GM18526 (cell line): ENCODE measurements around the gene SLIT3.

ENCODE experiments used
- POLR2A ChIP-seq: IDR thresholded peaks from 3 replicates; pipeline ENCODE4 v1.6.1; 2011; ENCODE audit not compliant: insufficient read length; ENCODE audit errors: extremely low read depth

SLIT3 gene

GRCh38 chr5:169050636-169051035, 250.3 kb downstream of the SLIT3 start:
- no peak for TF ChIP-seq POLR2A

DNA sequence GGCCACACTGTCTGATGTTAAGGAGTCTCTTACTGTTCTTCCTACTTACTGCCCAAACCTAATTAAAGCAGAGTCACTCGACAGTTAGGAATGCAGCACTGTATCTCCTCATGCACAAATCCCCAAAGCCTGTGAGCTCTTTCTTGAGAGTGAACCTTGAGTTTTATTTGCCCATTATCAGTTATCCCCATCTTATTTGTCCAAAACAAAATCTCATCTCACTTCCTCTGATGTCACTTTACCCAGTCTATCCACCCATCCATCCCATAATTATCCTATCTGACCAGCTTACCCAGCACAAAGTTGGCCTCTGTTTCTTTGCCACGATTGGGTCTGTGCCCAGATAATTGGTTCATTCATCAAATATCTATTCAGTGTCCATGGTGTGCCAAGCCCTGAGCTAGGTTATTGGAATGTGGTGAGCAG, 250.8 kb downstream of the SLIT3 start:
- no peak for TF ChIP-seq POLR2A

DNA sequence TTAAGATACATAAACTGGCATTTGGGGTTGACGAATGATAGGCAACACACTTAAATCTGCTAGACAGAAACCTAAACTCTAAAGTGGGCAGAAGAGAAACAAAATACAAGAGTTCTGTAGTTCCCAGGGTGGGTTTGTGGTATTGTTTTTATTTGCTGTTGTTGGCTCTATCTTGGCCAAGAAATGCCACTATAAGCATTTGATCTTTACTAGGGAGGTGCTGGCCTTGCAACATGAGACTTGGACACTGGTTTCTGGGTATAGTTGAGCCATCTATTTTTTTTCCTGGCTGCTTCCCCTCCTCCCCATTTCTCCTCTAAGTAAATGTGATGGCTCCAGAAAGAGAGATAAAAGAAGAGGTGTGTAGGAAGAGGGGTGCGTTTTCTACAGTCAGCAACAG, 251.2 kb downstream of the SLIT3 start:
- TF ChIP-seq POLR2A = no peak

DNA sequence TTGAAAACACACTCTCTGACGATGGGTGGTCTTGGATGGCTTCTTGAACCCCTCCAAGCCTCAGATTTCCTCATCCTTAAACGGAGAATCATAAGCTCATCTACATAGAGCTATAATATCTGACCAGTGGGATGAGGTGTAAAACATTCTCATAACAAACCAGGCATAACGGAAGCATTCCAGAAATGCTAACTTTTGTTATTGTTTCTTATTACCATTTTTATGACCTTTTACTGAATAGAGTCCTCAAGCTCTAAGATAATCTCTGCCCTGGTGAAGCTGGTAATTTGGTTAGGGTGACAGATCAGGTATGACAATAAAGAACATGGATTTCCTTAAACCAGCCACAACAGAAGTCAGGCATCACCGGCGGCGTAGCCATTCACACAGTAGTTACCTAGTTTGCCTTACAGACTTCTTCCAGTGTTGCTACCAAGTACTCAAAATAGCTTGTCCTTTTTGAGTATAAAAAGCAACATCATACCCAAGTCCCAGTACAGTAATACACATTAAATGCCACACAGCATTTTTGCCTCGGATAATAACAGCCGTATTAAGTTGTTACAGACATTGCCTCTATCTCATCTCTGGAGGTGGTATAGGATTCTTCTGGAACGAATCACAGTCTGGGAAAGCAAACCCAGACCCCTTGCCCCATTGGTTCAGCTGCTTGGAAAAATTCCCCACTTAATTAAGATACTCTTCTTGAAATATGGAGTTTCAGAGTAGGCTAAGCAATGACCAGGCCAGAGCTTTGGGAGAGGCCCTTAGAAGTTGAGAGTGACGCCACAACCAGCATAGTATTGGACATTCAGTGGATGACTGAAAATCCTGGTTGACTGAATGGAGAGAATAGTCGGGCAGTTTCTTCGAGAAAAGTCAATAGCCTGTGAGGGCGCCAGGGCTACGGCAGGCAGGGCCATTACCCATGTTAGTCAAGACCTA, 252.5 kb downstream of the SLIT3 start:
- TF ChIP-seq POLR2A = no peak

DNA sequence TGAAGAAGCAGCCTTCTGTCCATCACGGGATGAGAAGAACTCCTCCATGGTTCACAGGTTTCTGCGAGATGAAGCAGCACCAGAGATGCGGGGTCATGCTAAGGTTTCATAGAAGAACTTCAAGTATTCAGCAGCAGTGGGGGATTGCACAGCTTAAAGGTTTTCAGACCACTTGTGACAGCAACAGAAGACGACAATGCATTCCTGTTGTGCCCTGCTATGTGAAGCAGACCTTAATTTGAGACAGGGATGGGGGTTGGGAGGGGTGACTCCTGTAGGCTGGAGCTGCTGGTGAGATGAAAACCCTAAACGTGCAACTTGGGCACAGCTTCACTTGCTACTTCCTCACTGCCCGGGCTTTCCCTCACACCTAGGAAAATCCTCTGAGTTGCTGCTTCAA, 256.0 kb downstream of the SLIT3 start:
- no peak for TF ChIP-seq POLR2A

GRCh38 chr5:169041180-169041579, 259.8 kb downstream of the SLIT3 start:
- no peak for TF ChIP-seq POLR2A

DNA sequence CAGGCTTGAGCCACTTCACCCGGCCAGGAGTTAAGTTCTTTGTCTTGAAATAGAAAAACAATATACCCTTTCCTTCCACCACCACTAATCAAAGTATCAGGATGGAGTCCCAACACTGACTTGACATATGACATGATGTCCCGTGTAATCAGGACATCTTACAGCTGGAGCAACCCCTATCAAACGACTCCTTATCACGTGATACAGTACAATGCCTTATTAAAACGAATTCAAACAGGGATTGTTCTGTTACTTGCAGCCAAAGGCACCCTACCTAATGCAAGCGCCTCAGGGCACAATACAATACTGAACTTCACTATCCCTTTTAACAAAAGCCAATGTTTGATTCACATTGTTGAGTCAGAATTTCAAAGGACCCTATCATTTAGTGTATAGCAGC, 261.3 kb downstream of the SLIT3 start:
- TF ChIP-seq POLR2A = no peak

DNA sequence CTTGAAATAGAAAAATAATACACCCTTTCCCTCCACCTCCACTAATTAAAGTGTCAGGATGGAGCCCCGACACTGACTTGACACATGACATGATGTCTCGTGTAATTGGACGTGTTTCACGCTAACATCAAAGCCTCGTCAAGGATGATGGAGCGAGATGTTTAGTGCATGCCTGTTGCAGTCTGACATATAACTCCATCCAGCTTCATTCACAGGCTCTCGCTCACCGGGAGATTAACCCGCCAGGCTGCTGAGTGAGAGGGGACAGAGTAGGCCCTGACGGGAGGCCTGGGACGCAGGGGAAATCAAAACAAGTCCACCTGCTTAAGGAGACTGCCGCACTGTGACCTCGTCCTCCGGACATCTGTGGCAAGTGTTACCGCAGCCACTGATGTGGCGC, 263.5 kb downstream of the SLIT3 start:
- no peak for TF ChIP-seq POLR2A

GRCh38 chr5:169036079-169036805, 264.7 kb downstream of the SLIT3 start:
- TF ChIP-seq POLR2A = no peak

DNA sequence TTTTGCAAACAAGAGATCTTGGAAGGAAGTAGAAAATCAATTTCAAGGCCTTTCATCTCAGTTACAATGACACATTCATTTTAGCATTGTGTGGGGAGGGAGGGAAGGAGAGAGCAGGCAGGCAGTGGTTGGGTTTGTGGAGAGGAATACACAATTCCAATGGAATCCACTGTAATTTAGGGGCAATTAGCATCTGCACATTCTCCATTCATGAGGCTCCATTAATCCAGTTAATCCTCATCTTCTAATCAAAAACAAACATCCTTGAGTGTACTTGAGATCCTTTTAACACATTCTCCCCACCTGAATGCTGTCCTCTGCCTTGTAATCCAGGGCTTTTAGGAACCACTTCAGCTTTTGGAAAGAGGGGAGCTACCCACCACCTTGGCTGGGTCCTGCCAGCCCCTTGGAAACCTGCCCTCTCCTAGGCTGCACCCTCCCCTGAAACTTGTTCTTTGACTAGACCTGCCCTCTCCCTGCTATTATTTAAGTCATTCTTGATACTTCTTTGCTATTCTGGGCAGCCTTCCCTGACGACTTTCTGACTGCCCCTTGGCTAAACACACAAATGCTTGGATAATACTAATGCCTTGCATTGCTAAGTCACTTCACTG, 271.2 kb downstream of the SLIT3 start:
- no peak for TF ChIP-seq POLR2A

DNA sequence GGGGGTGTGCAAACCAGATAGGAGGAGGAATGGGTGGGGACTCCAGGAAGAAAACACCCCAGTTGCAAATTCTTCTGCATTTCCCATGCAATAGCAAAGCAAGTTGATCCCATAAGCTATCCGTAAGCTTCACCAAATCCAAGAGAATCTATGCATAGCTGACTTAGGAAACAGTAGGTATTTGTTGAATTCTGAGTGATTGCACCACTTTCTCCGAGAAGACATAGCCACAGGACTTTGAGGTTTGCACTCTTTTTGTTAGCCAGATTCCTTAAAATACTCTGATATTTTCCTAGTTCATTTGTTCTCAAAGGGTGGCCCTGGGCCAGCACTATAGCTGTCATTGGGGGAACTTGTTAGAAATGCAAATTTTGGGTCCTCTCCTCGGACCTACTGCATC, 271.9 kb downstream of the SLIT3 start:
- no peak for TF ChIP-seq POLR2A

DNA sequence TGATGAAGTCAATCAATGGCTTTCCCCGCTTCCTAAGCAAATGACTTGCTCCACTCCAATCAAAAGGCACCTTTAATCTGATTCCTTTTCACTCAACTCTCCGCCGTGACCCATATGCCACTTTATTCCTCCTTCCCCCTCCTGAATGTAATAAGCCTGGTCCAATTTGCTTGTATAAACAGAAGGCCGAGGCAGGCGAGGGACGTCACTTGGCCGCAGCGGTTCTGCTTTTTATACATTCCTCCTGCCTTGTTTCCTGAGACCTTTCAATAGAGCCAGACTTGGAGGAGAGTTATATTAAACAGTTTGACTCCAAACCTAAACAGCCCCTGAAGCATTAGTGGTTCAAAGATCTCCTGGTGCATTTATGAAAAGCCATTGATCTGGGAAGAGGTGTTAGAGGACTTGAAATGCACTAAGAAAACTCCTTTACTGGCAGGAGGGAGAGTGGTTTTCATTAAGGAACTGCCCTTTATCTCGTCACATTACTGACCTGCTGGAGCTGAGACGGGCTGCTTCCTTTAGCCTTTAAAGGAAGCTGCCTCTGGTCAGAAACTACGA, 273.4 kb downstream of the SLIT3 start:
- TF ChIP-seq POLR2A = no peak

DNA sequence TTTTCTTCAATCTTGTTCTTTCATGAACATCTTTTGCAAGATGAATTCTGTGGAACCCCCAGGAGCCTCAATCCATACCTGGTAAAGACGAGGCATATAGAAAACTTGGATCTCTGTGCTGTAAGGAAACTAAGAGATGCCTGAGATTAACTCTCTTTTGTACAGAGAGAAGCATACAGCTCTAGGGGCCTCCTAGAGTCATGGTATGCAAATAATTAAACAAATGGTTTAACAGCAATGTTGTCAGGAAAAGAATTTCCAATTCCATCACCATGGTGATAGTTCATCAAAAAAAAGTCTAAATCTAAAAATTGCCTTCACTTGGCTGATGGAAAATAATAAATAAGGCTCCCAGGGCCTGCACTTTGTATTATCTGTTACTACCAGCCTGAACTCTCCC, 275.4 kb downstream of the SLIT3 start:
- no peak for TF ChIP-seq POLR2A

DNA sequence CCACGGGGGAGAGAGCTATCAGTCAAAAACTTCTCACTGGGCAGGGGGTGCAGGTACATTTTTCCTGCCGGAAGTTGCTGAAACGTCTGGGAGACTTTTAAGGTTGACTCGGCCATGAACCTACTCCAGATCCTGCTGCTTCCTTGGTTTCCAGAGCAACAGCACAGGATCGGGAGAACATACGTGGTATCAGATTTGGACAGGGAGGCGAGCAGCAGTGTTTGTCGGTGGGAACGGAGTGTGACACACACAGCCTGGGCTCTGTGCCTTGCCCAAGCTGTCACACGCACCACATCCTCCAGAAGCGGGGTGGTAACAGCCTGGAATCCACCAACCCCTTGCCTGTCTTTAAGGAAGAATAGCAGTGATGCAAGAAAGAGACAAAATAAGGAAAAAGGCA, 276.5 kb downstream of the SLIT3 start:
- TF ChIP-seq POLR2A = no peak

DNA sequence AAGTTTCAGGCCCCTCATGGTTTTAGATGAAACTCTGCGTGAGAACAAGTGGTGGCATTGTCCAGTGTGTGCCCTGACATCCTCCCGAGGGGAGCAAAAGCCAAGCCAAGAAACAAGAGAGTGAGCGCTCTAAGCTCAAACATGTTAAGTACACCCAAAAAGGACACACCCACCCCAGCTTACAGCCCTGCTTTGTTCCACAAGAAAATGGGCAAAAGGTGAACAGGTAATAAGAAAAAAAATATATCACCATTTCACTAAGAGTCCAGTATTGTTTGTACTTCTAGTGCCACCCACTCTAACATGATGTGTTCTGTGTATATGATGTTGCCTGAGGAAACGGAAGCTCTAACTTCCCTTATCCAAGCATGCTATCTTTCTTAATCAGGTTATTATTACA, 278.2 kb downstream of the SLIT3 start:
- no peak for TF ChIP-seq POLR2A

DNA sequence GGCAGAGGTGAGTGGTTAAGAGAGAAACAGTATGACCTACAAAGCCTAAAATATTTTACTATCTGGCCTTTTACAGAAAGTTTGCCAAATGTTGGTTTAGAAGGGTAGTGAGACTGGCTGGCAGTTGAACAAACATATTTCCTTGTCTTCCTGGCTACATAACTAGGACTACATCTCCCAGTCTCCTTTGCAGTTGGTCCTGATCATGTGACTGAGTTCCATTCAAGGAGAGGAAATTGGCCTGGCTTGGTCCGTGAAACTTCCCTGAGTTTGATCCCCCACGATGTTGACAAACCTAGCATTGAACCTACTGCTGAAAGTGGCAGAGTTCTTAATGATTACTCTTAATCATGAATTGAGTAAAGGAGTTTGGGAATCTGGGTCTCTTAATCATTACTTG, 280.8 kb downstream of the SLIT3 start:
- TF ChIP-seq POLR2A = no peak

DNA sequence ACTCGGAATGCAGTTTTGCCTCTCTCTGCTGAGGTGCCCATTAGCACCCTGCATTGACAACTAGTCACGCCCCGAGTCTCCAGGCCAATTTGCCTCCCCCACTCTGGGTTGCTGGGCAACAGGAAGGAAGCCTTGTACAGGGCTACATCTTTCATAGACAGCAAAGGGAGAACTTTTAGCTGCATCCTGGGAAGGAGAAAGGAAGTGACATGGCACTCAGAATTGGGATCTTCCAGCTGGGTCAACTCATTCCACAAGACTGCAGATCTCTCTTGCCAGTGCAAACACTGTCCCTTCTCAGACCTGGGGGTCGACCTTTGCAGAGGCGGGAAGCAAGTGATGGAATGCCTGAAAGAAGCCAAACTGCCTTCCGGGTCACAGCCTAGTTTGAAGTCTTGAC, 282.0 kb downstream of the SLIT3 start:
- TF ChIP-seq POLR2A = no peak
